Lower leg skin (tissue), 4 donors: ENCODE results near the gene C19orf53. TPM values are rescaled to one million over a fixed set of nuclear protein-coding genes. Genes with fewer than 3 reads are reported as not detected.

Experiments used
- DNase-seq, 2 donors: peaks; one replicate each; pipeline ENCODE4 v3.0.0-alpha.2; 2019; ENCODE audit warnings: low spot score in 2 of 2
- H3K4me3 ChIP-seq: fragments of 200-600 bp; sonication (generic); 2 replicates; pipeline ENCODE4 v1.5.1; 2017; ENCODE audit warnings: mild to moderate bottlenecking, low read depth; ENCODE audit not compliant: poor library complexity, severe bottlenecking
- POLR2A ChIP-seq, 2 donors: fragments of 450-650 bp; IDR thresholded peaks; one replicate each; pipeline ENCODE4 v1.6.1; 2016 to 2017; ENCODE audit warnings: antibody characterized with exemption in 2 of 2, mild to moderate bottlenecking in 1 of 2, moderate library complexity in 1 of 2
- WGBS, 2 donors: methylation state at CpG; one replicate each; pipeline ENCODE4 v1.1.5; 2018; 5-methylcytosine and 5-hydroxymethylcytosine counted together
- intact Hi-C: fragments of 100-400 bp; cut with DNase I; formaldehyde crosslinking; loops from one replicate; pipeline ENCODE4 v1.15.0; 2023; ENCODE audit warnings: low total_unique reads
- total RNA-seq, 4 donors: library from RNA; depleted of rRNA; stranded (reverse); fragments of >200 nt; gene quantifications; one replicate each; pipeline ENCODE4 v1.1.0, GENCODE V29; 2016
- TF ChIP-seq, protein P1 (sequence below), 3 donors: fragments of 450-650 bp; IDR thresholded peaks; one replicate each; pipeline ENCODE4 v1.5.1; 2016; ENCODE audit warnings: antibody characterized with exemption in 3 of 3, mild to moderate bottlenecking in 3 of 3, moderate library complexity in 2 of 3

C19orf53 gene
- total RNA-seq, 4 donors from 2014 or later = 113 to 200 (median 145) TPM

DNA sequence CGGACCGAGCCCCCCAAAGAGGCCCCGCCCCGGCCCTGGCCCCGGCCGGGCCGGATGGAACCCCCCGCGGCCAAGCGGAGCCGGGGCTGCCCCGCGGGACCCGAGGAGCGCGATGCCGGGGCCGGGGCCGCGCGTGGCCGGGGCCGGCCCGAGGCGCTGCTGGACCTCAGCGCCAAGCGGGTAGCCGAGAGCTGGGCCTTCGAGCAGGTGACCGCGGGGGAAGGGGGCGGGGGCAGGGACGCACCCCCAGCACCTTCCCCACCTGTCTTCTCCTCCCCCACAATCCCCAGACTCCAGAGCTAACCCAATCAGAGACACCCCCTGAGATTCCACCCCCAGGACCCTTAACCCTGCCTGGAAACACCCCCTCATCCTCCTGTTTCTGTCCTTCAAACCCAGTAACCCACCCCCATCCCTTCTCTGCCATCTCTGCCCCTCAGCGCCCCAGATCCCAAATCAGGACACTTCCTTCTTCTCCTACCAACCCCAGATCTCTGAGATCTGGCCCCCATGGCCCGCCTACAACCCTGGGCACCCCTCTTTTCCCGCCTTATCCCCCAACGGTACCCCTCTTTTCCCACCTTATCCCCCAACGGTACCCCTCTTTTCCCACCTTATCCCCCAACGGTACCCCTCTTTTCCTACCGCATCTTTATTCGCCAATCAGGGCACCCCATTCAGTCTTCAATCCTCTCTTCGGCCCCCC is 21.5 kb downstream of the C19orf53 start:
- WGBS, 2 donors = 3 to 4% methylated on average over 30 to 42 of the region's 42 CpGs
- TF ChIP-seq POLR2A (IDR thresholded peaks at IDR 0.05) = no peak
- TF ChIP-seq, protein P1, sequence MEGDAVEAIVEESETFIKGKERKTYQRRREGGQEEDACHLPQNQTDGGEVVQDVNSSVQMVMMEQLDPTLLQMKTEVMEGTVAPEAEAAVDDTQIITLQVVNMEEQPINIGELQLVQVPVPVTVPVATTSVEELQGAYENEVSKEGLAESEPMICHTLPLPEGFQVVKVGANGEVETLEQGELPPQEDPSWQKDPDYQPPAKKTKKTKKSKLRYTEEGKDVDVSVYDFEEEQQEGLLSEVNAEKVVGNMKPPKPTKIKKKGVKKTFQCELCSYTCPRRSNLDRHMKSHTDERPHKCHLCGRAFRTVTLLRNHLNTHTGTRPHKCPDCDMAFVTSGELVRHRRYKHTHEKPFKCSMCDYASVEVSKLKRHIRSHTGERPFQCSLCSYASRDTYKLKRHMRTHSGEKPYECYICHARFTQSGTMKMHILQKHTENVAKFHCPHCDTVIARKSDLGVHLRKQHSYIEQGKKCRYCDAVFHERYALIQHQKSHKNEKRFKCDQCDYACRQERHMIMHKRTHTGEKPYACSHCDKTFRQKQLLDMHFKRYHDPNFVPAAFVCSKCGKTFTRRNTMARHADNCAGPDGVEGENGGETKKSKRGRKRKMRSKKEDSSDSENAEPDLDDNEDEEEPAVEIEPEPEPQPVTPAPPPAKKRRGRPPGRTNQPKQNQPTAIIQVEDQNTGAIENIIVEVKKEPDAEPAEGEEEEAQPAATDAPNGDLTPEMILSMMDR (IDR thresholded peaks at IDR 0.05) = no peak
- intact Hi-C loops = no loop called here
- peak overlapping the region; percentile 56 for H3K4me3 ChIP-seq
- DNase-seq = no peak

DNA sequence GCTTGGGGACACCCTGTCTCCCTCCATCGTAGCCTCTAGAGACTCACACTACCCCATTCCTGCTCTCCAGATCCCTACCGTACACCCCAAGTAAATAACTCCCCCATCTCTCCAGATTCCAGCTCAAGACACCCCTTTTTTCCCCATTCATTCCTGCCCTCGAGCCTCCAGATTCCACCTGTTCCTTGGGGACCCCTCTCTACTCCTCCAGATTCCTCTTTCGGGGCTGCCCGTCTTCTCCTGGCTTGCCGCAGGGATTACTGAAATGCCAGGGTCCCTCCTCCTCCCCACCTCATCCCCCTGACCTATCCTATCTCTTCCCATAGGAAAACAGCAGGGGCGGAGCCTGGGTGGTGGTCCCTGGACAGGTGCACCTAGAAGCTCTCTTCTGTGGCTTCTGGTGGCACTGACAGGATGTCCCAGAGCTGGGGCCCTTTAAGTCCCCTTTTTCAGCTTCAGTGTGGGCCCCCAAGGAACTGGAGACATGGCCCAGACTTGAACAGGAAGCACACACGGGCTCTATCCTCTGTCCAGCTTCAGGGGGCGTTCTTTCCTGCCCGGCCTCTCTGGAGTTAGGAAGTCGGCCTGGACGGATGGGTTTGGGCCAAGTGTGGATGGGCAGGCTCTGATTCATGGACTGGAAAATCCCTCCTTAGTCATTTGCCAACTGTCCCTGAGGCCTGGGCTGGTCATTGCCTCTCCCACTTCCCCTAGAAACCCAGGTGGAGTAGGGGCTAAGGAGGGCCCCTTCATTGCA is 22.2 kb downstream of the C19orf53 start:
- no peak overlapping the region for H3K4me3 ChIP-seq
- WGBS, 2 donors = 9 to 16% methylated on average over 12 of the region's 12 CpGs
- TF ChIP-seq POLR2A (IDR thresholded peaks at IDR 0.05) = no peak
- TF ChIP-seq, protein P1 (IDR thresholded peaks at IDR 0.05) = no peak
- intact Hi-C loops = no loop called here
- peak; percentile 60 to 95 for DNase-seq

GRCh38 chr19:13797058-13797440 is 22.8 kb downstream of the C19orf53 start:
- TF ChIP-seq, protein P1 (IDR thresholded peaks at IDR 0.05) = no peak
- no peak for TF ChIP-seq POLR2A (IDR thresholded peaks at IDR 0.05)
- intact Hi-C loops = no loop called here
- DNase-seq = no peak
- WGBS, 2 donors = 57 to 59% methylated on average over 4 of the region's 4 CpGs
- no peak overlapping the region for H3K4me3 ChIP-seq

- no peak overlapping the region for H3K4me3 ChIP-seq
- TF ChIP-seq POLR2A (IDR thresholded peaks at IDR 0.05) = no peak
- intact Hi-C loops = no loop called here
- WGBS, 2 donors = 34 to 41% methylated on average over 7 of the region's 7 CpGs
- DNase-seq = no peak
Measured at GRCh38 chr19:13797870-13798269, 23.6 kb downstream of the C19orf53 start.

- WGBS, 2 donors = 95% methylated on average over 22 of the region's 22 CpGs
- TF ChIP-seq, protein P1 (IDR thresholded peaks at IDR 0.05) = no peak
- no peak for TF ChIP-seq POLR2A (IDR thresholded peaks at IDR 0.05)
- no peak overlapping the region for H3K4me3 ChIP-seq
- intact Hi-C loops = no loop called here
- no peak for DNase-seq
Measured at GRCh38 chr19:13799669-13800068, 25.4 kb downstream of the C19orf53 start.

GRCh38 chr19:13803038-13803437 is 28.8 kb downstream of the C19orf53 start:
- H3K4me3 ChIP-seq = no peak overlapping the region
- 74 to 75% methylated on average over 6 to 9 of the region's 9 CpGs for WGBS, 2 donors
- intact Hi-C loops = no loop called here
- TF ChIP-seq, protein P1 (IDR thresholded peaks at IDR 0.05) = no peak
- TF ChIP-seq POLR2A (IDR thresholded peaks at IDR 0.05) = no peak
- no peak for DNase-seq
